Mesendoderm (in vitro differentiated cells): Measurements from ENCODE around the gene PHPT1.
"Not testable (repeated sequence)": the region's sequence is repeated elsewhere in the genome, so short reads cannot be mapped to it uniquely, and the experiment has no call there.

Experiments
- DNase-seq: peaks from one replicate; pipeline ENCODE4 v3.0.0; 2013
- H2AK5ac ChIP-seq: 2 replicates; pipeline ENCODE4 v1.6.1; 2013; ENCODE audit warnings: low read length, inconsistent platforms
- H2BK120ac ChIP-seq: 2 replicates; pipeline ENCODE4 v1.6.1; 2013; ENCODE audit warnings: low read depth, mild to moderate bottlenecking, low read length, moderate library complexity, mixed read lengths
- H2BK15ac ChIP-seq: replicated peaks from 2 replicates; pipeline ENCODE4 v1.6.1; 2013; ENCODE audit warnings: low read depth, mild to moderate bottlenecking, moderate library complexity
- H2BK5ac ChIP-seq: 2 replicates; pipeline ENCODE4 v1.6.1; 2013; ENCODE audit warnings: low read length, inconsistent platforms
- H3K18ac ChIP-seq: 2 replicates; pipeline ENCODE4 v1.6.1; 2013; ENCODE audit warnings: mild to moderate bottlenecking, low read length, mixed read lengths
- H3K23ac ChIP-seq: one replicate; pipeline ENCODE4 v1.6.1; 2013; ENCODE audit warnings: low read length
- H3K27ac ChIP-seq: 2 replicates; pipeline ENCODE4 v1.5.1; 2013; ENCODE audit warnings: low read depth, mild to moderate bottlenecking, inconsistent platforms, low read length, moderate library complexity
- H3K27me3 ChIP-seq: 2 replicates; pipeline ENCODE4 v1.6.1; 2013; ENCODE audit warnings: low read length, control low read depth, mild to moderate bottlenecking, inconsistent platforms; ENCODE audit not compliant: insufficient read depth, poor library complexity
- H3K36me3 ChIP-seq: 2 replicates; pipeline ENCODE4 v1.6.1; 2013; ENCODE audit warnings: low read length, inconsistent platforms; ENCODE audit not compliant: control insufficient read depth, insufficient read depth
- H3K4ac ChIP-seq: one replicate; pipeline ENCODE4 v1.6.1; 2013; ENCODE audit warnings: low read depth, mild to moderate bottlenecking, low read length, moderate library complexity
- H3K4me1 ChIP-seq: 2 replicates; pipeline ENCODE4 v1.6.1; 2013; ENCODE audit warnings: low read depth, low read length, inconsistent platforms; ENCODE audit not compliant: control insufficient read depth
- H3K4me2 ChIP-seq: 2 replicates; pipeline ENCODE4 v1.6.1; 2013; ENCODE audit warnings: low read length
- H3K4me3 ChIP-seq: 2 replicates; pipeline ENCODE4 v1.5.1; 2013; ENCODE audit warnings: mild to moderate bottlenecking, low read length
- H3K56ac ChIP-seq: one replicate; pipeline ENCODE4 v1.6.1; 2013; ENCODE audit warnings: low read length
- H3K79me1 ChIP-seq: 2 replicates; pipeline ENCODE4 v1.6.1; 2013; ENCODE audit warnings: low read length, inconsistent platforms
- H3K79me2 ChIP-seq: 2 replicates; pipeline ENCODE4 v1.6.1; 2013; ENCODE audit warnings: mild to moderate bottlenecking, low read length; ENCODE audit not compliant: control insufficient read depth, insufficient read depth
- H3K9ac ChIP-seq: 2 replicates; pipeline ENCODE4 v1.6.1; 2013; ENCODE audit warnings: low read length, inconsistent platforms
- H4K5ac ChIP-seq: one replicate; pipeline ENCODE4 v1.6.1; 2013; ENCODE audit warnings: low read length
- H4K8ac ChIP-seq: one replicate; pipeline ENCODE4 v1.6.1; 2013; ENCODE audit warnings: low read depth, mild to moderate bottlenecking, control low read depth, low read length, moderate library complexity
- WGBS: extraction: QIAGEN DNeasy Blood & Tissue Kit; methylation state at CpG from one replicate; pipeline ENCODE4 v1.1.7; 2013; ENCODE audit warnings: low lambda C conversion rate, missing lambda C conversion rate; ENCODE audit not compliant: insufficient coverage; ENCODE audit errors: extremely low coverage; 5-methylcytosine and 5-hydroxymethylcytosine counted together

Gene PHPT1

GRCh38 chr9:136835932-136836904 is 13.0 kb upstream of the PHPT1 start:
- Histone ChIP-seq H3K4me3 (no peak overlapping the region), H3K4ac (no peak overlapping the region), H3K4me2 (no peak overlapping the region), H2BK5ac (no peak overlapping the region), H3K36me3 (peaks cover 6% of the 10 kb centered on the region), H3K56ac (no peak overlapping the region), H2BK15ac (no peak overlapping the region), H3K79me1 (no peaks in the 10 kb centered on the region), H2BK120ac (no peak overlapping the region), H3K27me3 (no peaks in the 10 kb centered on the region), H3K79me2 (no peaks in the 10 kb centered on the region), H4K5ac (no peak overlapping the region), H4K8ac (no peak overlapping the region), H3K27ac (no peak overlapping the region), H3K18ac (no peak overlapping the region), H2AK5ac (no peak overlapping the region), H3K4me1 (no peaks in the 10 kb centered on the region), H3K9ac (no peak overlapping the region), H3K23ac (no peak overlapping the region)
- no CpG with 5 or more reads among the region's 21 CpGs for WGBS
- DNase-seq, result no peak

GRCh38 chr9:136837146-136837855 is 11.9 kb upstream of the PHPT1 start:
- Histone ChIP-seq H3K9ac (no peak overlapping the region), H2BK5ac (no peak overlapping the region), H2BK120ac (no peak overlapping the region), H3K4me2 (no peak overlapping the region), H3K36me3 (peaks cover 2% of the 10 kb centered on the region), H4K8ac (no peak overlapping the region), H3K79me1 (no peaks in the 10 kb centered on the region), H3K18ac (no peak overlapping the region), H3K23ac (no peak overlapping the region), H3K27me3 (no peaks in the 10 kb centered on the region), H3K4ac (no peak overlapping the region), H3K4me3 (no peak overlapping the region), H3K79me2 (no peaks in the 10 kb centered on the region), H3K4me1 (no peaks in the 10 kb centered on the region), H4K5ac (no peak overlapping the region), H3K27ac (no peak overlapping the region), H3K56ac (no peak overlapping the region), H2AK5ac (no peak overlapping the region), H2BK15ac (no peak overlapping the region)
- WGBS, result no CpG with 5 or more reads among the region's 27 CpGs
- no peak for DNase-seq

DNA sequence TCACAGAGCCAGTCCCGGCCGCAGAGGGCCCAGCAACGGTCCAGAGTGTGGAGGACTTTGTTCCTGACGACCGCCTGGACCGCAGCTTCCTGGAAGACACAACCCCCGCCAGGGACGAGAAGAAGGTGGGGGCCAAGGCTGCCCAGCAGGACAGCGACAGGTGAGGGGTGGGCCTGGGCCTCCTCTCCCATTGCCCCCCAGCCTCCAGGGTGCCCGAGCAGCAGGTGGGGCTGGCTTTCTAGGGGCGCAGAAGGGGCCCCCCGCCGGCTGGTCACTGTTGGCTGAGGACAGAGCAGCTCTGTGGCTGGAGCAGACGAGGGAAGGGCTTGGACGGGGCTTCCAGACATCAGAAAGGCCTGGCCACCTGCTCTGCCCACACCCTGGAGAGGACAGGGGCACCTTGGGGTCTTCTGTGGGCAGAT is 11.3 kb upstream of the PHPT1 start:
- not testable (repeated sequence) for H2BK5ac ChIP-seq
- WGBS, result no CpG with 5 or more reads among the region's 15 CpGs

DNA sequence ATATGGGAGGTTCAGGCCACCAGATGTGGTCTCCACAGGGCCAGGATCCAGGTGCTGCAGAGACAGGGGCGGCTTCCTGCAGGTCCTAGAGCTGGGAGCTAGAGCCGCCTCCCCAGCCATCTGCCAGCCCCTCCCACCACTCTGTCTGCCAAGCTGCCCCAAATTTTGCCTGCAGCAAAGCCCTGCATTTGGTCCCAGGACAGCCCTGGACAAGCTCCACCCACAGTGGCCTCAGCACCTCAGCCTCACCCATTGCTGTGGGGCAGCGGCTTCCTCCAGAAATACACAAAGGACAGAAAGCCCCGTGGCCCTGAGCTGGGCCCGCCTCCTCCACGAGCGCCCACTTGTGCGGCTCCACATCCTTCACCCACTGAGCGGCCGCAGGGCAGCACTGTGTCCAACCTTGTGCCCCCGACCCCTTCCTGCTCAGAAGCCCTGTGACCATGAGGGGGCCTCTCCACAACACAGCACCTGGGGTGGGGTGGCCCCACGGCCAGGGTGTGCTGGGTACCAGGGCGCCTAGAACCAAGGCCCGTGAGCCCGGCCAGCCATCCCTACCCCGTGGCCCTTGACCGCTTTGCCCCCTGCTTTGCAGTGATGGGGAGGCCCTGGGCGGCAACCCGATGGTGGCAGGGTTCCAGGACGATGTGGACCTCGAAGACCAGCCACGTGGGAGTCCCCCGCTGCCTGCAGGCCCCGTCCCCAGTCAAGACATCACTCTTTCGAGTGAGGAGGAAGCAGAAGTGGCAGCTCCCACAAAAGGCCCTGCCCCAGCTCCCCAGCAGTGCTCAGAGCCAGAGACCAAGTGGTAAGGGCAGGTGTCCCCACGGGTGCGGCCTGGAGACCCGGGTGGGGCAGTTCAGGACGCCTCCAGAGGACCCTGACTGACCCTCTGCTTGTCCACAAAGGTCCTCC is 10.6 kb upstream of the PHPT1 start:
- Histone ChIP-seq H2BK15ac (no peak overlapping the region), H3K27me3 (no peaks in the 10 kb centered on the region), H2AK5ac (no peak overlapping the region), H4K5ac (no peak overlapping the region), H3K79me2 (no peaks in the 10 kb centered on the region), H4K8ac (no peak overlapping the region), H3K27ac (no peak overlapping the region), H3K23ac (no peak overlapping the region), H3K56ac (no peak overlapping the region), H3K9ac (no peak overlapping the region), H2BK5ac (no peak overlapping the region), H3K4me3 (no peak overlapping the region), H3K4ac (no peak overlapping the region), H3K36me3 (no peaks in the 10 kb centered on the region), H3K18ac (no peak overlapping the region), H2BK120ac (no peak overlapping the region), H3K4me1 (no peaks in the 10 kb centered on the region), H3K4me2 (no peak overlapping the region), H3K79me1 (no peaks in the 10 kb centered on the region)
- no peak for DNase-seq
- no CpG with 5 or more reads among the region's 29 CpGs for WGBS

More for the DNA sequence above, 11.3 kb upstream of the PHPT1 start:
- H3K79me1 ChIP-seq, H3K27ac ChIP-seq, H3K4me2 ChIP-seq, H3K27me3 ChIP-seq, H3K79me2 ChIP-seq, H3K4me3 ChIP-seq, H3K56ac ChIP-seq, H3K4ac ChIP-seq, H2AK5ac ChIP-seq, H3K18ac ChIP-seq, H3K23ac ChIP-seq, H2BK15ac ChIP-seq, H4K5ac ChIP-seq, H3K4me1 ChIP-seq, H4K8ac ChIP-seq, H2BK120ac ChIP-seq, DNase-seq, H3K9ac ChIP-seq, H3K36me3 ChIP-seq: not testable (repeated sequence)

- WGBS, result no CpG with 5 or more reads among the region's 36 CpGs
- Histone ChIP-seq H2BK15ac (no peak overlapping the region), H2BK5ac (no peak overlapping the region), H3K79me1 (no peaks in the 10 kb centered on the region), H2AK5ac (no peak overlapping the region), H4K5ac (no peak overlapping the region), H3K27ac (peak overlapping the region; percentile 36), H3K36me3 (no peaks in the 10 kb centered on the region), H2BK120ac (no peak overlapping the region), H4K8ac (no peak overlapping the region), H3K56ac (no peak overlapping the region), H3K4me2 (no peak overlapping the region), H3K18ac (no peak overlapping the region), H3K23ac (no peak overlapping the region), H3K27me3 (no peaks in the 10 kb centered on the region), H3K4me1 (no peaks in the 10 kb centered on the region), H3K4me3 (no peak overlapping the region), H3K79me2 (no peaks in the 10 kb centered on the region), H3K9ac (no peak overlapping the region), H3K4ac (no peak overlapping the region)
- DNase-seq, result no peak
Measured at GRCh38 chr9:136839229-136840139, 9.7 kb upstream of the PHPT1 start.
